HL-60 (cell line): ENCODE data around the gene SEMA3B.

ENCODE experiments used
- DNase-seq, 2 experiments: peaks; one replicate each; pipeline ENCODE4 v3.0.0-alpha.2; 2010 to 2020; ENCODE audit warnings: low read depth in 1 of 2, low spot score in 1 of 2
- H3K27ac ChIP-seq: fragments of 250-450 bp; sonication (Bioruptor Pico); replicated peaks from 2 replicates; pipeline ENCODE4 v1.5.1; 2020; ENCODE audit warnings: mild to moderate bottlenecking, moderate library complexity
- H3K27me3 ChIP-seq: fragments of 250-450 bp; sonication (Bioruptor Pico); 2 replicates; pipeline ENCODE4 v1.5.1; 2021; ENCODE audit warnings: mild to moderate bottlenecking, moderate library complexity; ENCODE audit not compliant: insufficient read depth, poor library complexity, severe bottlenecking
- H3K4me3 ChIP-seq: replicated peaks from 2 replicates; pipeline ENCODE4 v1.5.1; 2011; ENCODE audit warnings: mild to moderate bottlenecking, control low read depth, low read length; ENCODE audit not compliant: insufficient read depth
- CTCF ChIP-seq: IDR thresholded peaks from one replicate; pipeline ENCODE4 v1.5.1; 2011; ENCODE audit warnings: low read length, control low read depth, inconsistent platforms; ENCODE audit not compliant: insufficient read depth
- GABPA ChIP-seq: IDR thresholded peaks from 2 replicates; pipeline ENCODE4 v1.6.1; 2012; ENCODE audit warnings: low read depth
- POLR2AphosphoS5 ChIP-seq: IDR thresholded peaks from 2 replicates; pipeline ENCODE4 v1.6.1; 2012; ENCODE audit warnings: low read depth
- REST ChIP-seq: IDR thresholded peaks from 2 replicates; pipeline ENCODE4 v1.6.1; 2012; ENCODE audit warnings: low read depth; ENCODE audit not compliant: insufficient replicate concordance
- SPI1 ChIP-seq: IDR thresholded peaks from 2 replicates; pipeline ENCODE4 v1.6.1; 2012; ENCODE audit warnings: low read depth, mild to moderate bottlenecking, borderline replicate concordance

Gene SEMA3B

DNA sequence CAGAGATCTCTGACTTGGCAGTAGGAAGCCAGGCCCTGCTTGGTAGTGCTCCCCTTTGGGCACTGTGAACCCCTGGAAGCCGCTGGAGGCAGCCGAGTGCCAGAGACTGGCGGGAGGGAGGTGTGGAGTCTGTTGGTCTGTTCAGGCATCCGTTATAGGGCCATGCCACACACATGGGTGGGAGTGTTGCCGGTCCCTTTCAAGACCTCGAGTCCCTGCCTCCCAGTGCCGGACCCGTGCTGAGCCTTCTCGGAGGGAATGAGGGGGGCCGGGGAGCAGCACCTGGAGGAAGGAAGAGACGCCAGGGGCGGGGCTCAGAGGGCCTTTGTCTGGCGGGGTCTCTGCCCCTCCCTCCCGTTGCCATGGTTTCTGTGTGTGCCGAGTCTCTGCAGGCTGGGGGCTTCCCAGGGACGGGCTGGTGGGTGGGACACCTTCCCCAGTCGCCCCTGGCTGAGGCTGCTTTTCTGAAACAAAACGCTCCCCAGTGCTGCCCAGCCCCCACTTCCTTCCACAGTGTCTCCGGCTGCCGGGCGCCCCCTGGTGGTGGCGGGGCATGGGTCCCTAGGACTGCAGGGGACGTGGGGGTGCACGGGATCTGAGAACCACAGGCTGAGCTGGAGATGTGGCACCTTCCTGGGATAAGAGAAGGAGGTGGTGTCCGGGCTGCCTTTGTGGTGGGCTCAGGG is 23.0 kb upstream of the SEMA3B start:
- peak overlapping the region; percentile 74 for H3K27ac ChIP-seq
- H3K4me3 ChIP-seq = peak overlapping the region; percentile 41
- TF ChIP-seq GABPA (no peak; the same call in 1 of the 2 replicates), POLR2AphosphoS5 (peak; percentile 44), CTCF (peak; percentile 71), REST (no peak), SPI1 (peak; percentile 82; the same call in 1 of the 2 replicates)
- peak in 1 of 2 experiments; percentile 89 for DNase-seq
- no peaks in the 10 kb centered on the region for H3K27me3 ChIP-seq

- TF ChIP-seq SPI1 = peak; percentile 56; the same call in 1 of the 2 replicates
- TF ChIP-seq REST = no peak
- peak; percentile 77; the same call in 1 of the 2 replicates for TF ChIP-seq GABPA
- TF ChIP-seq CTCF = no peak
- TF ChIP-seq POLR2AphosphoS5 = no peak
- H3K4me3 ChIP-seq = peak overlapping the region; percentile 41
- no peaks in the 10 kb centered on the region for H3K27me3 ChIP-seq
- peak in 1 of 2 experiments; percentile 92 for DNase-seq
- peak overlapping the region; percentile 74 for H3K27ac ChIP-seq
Observed at GRCh38 chr3:50246517-50246954, 22.4 kb upstream of the SEMA3B start.

DNA sequence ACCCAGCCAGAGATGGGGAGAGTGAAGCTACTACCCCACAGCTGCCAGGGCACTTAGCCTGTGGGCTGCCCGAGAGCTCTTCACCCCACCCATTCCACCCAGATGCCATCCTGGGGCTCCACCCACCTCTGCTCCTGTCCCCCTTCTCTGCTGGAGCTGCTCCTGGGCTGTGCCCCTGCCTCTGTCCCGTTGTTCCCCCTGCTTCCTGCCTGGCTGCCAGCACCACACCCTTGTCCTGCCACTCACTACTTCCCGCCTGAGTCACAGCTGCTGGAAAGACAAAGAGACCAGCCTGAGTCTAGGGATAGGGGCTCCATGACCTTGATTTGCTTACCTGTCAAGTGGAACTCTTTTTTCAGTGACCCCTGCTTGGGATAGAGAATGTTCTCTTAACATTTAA is 20.6 kb upstream of the SEMA3B start:
- no peak overlapping the region for H3K4me3 ChIP-seq
- TF ChIP-seq SPI1 (no peak), GABPA (no peak), CTCF (no peak), REST (no peak), POLR2AphosphoS5 (no peak)
- H3K27me3 ChIP-seq = no peaks in the 10 kb centered on the region
- no peak overlapping the region; the same call in 1 of the 2 replicates for H3K27ac ChIP-seq
- DNase-seq = no peak
